Activated CD4-positive, alpha-beta T cell treated with anti-CD3 and anti-CD28 coated beads, Interleukin-2, amount 10 ng/mL, durations not matched to agents 7 days and 5 days (primary cell): Measurements from ENCODE around the gene CXorf66. TPM values are rescaled to one million over a fixed set of nuclear protein-coding genes. Genes with fewer than 3 reads are reported as not detected.
"Not testable (repeated sequence)": the region's sequence is repeated elsewhere in the genome, so short reads cannot be mapped to it uniquely, and the experiment has no call there.

Source experiments
- CTCF ChIA-PET: fragments of 350-600 bp; sonication (Branson Sonifier 250); formaldehyde crosslinking; loops from one replicate; lab custom pipeline; 2021; ENCODE audit warnings: antibody characterized with exemption; lab: Charles Lee
- POLR2A ChIA-PET: fragments of 350-600 bp; sonication (Branson Sonifier 250); formaldehyde crosslinking; loops from one replicate; lab custom pipeline; 2021; ENCODE audit warnings: antibody characterized with exemption; lab: Charles Lee
- DNase-seq: peaks from one replicate; pipeline ENCODE4 v3.0.0-alpha.2; 2020
- H3K27ac Mint-ChIP-seq: one replicate; pipeline ENCODE4 v1.8.0; 2021; ENCODE audit warnings: mild to moderate bottlenecking, moderate library complexity, mixed read lengths
- H3K27me3 Mint-ChIP-seq: one replicate; pipeline ENCODE4 v1.8.0; 2021; ENCODE audit warnings: mixed read lengths
- H3K36me3 Mint-ChIP-seq: one replicate; pipeline ENCODE4 v1.8.0; 2021; ENCODE audit warnings: low read depth, mixed read lengths
- H3K4me1 Mint-ChIP-seq: one replicate; pipeline ENCODE4 v1.8.0; 2021; ENCODE audit warnings: mixed read lengths
- H3K4me3 Mint-ChIP-seq: one replicate; pipeline ENCODE4 v1.8.0; 2021; ENCODE audit warnings: mild to moderate bottlenecking, moderate library complexity, mixed read lengths
- H3K9me3 Mint-ChIP-seq: one replicate; pipeline ENCODE4 v1.8.0; 2021; ENCODE audit warnings: mixed read lengths
- total RNA-seq, 2 experiments: library from RNA; stranded (reverse); gene quantifications; one replicate each; pipeline ENCODE4 v1.2.3, GENCODE V29; 2021

CXorf66 gene
- total RNA-seq, 2 experiments from 2014 or later, result not detected

GRCh38 chrX:139936259-139936658, 29.1 kb downstream of the CXorf66 start:
- CTCF ChIA-PET, result interaction anchor here (0.6 kb wide), 2 partner anchors 50 to 206 kb away, joined by 4 to 5 read pairs; no protein-coding TSS in a partner anchor
- no peaks in the 10 kb centered on the region for H3K27me3 Mint-ChIP-seq
- H3K27ac Mint-ChIP-seq, result no peak overlapping the region
- POLR2A ChIA-PET, result no interaction called here
- peaks cover 8% of the 10 kb centered on the region for H3K4me1 Mint-ChIP-seq
- DNase-seq, result no peak
- no peaks in the 10 kb centered on the region for H3K9me3 Mint-ChIP-seq
- H3K4me3 Mint-ChIP-seq, result no peak overlapping the region
- no peaks in the 10 kb centered on the region for H3K36me3 Mint-ChIP-seq

DNA sequence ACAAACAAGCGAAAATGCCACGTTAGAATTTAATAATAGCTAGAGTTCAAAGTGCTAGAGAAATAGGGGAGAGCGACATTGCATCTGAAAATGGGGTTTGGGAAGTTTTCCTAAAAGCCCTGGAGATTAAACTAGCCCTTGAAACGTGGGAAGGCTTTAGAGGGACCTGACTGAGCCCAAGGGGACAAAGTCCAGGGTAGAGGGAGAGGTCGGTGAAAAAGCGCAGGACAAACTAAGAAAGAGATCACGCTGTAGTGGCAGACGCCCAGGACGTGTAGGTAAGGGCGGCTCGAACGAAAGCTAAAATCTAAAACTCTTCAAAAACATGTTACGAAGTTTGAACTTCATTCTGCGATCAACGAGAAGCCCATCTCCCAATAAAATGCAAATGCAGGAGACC, 31.4 kb downstream of the CXorf66 start:
- peaks cover 24% of the 10 kb centered on the region for H3K4me1 Mint-ChIP-seq
- peaks cover 2% of the 10 kb centered on the region for H3K36me3 Mint-ChIP-seq
- H3K27ac Mint-ChIP-seq, result peak overlapping the region; percentile 98
- peak overlapping the region; percentile 87 for H3K4me3 Mint-ChIP-seq
- no peaks in the 10 kb centered on the region for H3K27me3 Mint-ChIP-seq
- CTCF ChIA-PET, result interaction anchor here (0.6 to 1.2 kb wide), 5 partner anchors 13 to 1237 kb away, joined by 3 to 4 read pairs (median 3); no protein-coding TSS in a partner anchor
- H3K9me3 Mint-ChIP-seq, result no peaks in the 10 kb centered on the region
- POLR2A ChIA-PET, result no interaction called here
- no peak for DNase-seq

- H3K4me3 Mint-ChIP-seq, result peak within 1 kb of the TSS; percentile 87
- peak within 1 kb of the TSS; percentile 98 for H3K27ac Mint-ChIP-seq
- H3K9me3 Mint-ChIP-seq, result no peaks in the 10 kb centered on the region
- ChIA-PET CTCF (interaction anchor here (0.6 to 1.2 kb wide), 5 partner anchors 13 to 1237 kb away, joined by 3 to 4 read pairs (median 3); no protein-coding TSS in a partner anchor), POLR2A (no interaction called here)
- H3K36me3 Mint-ChIP-seq, result peaks cover 2% of the 10 kb centered on the region
- H3K4me1 Mint-ChIP-seq, result peaks cover 24% of the 10 kb centered on the region
- DNase-seq, result peak; percentile 83
- no peaks in the 10 kb centered on the region for H3K27me3 Mint-ChIP-seq
Observed at GRCh38 chrX:139932901-139933796, 32.2 kb downstream of the CXorf66 start, which contains the start of gene ATP11C. Gene ATP11C, minus strand, starts transcription at chrX:139933053. Its CDS starts 1,011 bp downstream, at chrX:139932042.

GRCh38 chrX:139932073-139932900, 33.0 kb downstream of the CXorf66 start:
- CTCF ChIA-PET, result no interaction called here
- H3K4me1 Mint-ChIP-seq, result peaks cover 24% of the 10 kb centered on the region
- H3K27me3 Mint-ChIP-seq, result no peaks in the 10 kb centered on the region
- peak overlapping the region; percentile 98 for H3K27ac Mint-ChIP-seq
- POLR2A ChIA-PET, result no interaction called here
- peaks cover 2% of the 10 kb centered on the region for H3K36me3 Mint-ChIP-seq
- DNase-seq, result peak; percentile 21
- peak overlapping the region; percentile 87 for H3K4me3 Mint-ChIP-seq
- H3K9me3 Mint-ChIP-seq, result no peaks in the 10 kb centered on the region

DNA sequence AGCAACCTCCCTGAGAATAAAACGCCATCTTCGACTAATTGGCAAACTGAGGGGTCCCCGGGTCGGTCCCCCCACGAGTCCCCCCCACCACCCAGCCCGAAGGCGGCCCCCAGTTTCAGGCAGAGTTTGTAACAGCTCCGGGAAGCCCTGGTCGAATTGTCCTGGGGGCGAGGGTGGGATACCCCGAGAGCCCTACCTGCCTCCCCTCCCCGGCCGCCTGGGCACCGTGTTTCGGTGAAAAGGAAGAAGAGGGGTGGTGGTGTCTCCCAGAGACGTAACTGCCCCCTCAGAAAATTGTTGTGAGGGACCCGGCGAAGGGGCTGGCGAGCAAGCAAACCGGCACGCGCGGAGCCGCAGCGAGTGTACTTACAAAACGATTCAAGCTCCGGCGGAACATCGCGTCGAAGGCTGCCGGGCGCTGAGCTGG, 33.7 kb downstream of the CXorf66 start:
- Mint-ChIP-seq H3K27ac (peak overlapping the region; percentile 74), H3K4me1 (peaks cover 24% of the 10 kb centered on the region), H3K36me3 (peaks cover 2% of the 10 kb centered on the region), H3K27me3 (no peaks in the 10 kb centered on the region), H3K4me3 (peak overlapping the region; percentile 76), H3K9me3 (no peaks in the 10 kb centered on the region)
- no peak for DNase-seq
- CTCF ChIA-PET, result no interaction called here
- POLR2A ChIA-PET, result no interaction called here

- H3K27ac Mint-ChIP-seq, result peak overlapping the region; percentile 74
- H3K9me3 Mint-ChIP-seq, result no peaks in the 10 kb centered on the region
- ChIA-PET CTCF (interaction anchor here (1.7 kb wide), 1 partner anchor 19 kb away, joined by 3 read pairs; no protein-coding TSS in a partner anchor), POLR2A (no interaction called here)
- no peaks in the 10 kb centered on the region for H3K27me3 Mint-ChIP-seq
- DNase-seq, result peak; percentile 11
- H3K4me1 Mint-ChIP-seq, result peaks cover 22% of the 10 kb centered on the region
- peak overlapping the region; percentile 76 for H3K4me3 Mint-ChIP-seq
- peaks cover 2% of the 10 kb centered on the region for H3K36me3 Mint-ChIP-seq
Observed at GRCh38 chrX:139930916-139931645, 34.2 kb downstream of the CXorf66 start.

DNA sequence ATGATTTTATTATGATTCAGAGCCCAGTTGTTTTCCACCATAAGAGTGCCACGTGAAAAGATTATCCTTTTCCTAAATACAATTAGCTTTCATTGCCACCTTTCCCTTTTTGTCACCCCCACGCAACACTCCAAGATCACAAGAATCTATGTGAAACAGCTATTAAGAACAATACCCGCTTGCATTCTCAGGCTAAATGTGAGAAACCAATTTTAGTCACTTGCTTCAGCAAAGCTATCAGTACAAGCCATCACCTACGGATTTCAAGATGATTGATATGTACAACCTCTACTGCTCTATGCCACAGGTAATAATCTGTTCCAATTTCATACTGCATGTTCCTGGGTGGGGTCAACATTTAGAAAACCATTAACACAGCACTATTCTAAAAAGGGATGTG, 34.9 kb downstream of the CXorf66 start:
- H3K9me3 Mint-ChIP-seq, result no peaks in the 10 kb centered on the region
- no peak for DNase-seq
- no peaks in the 10 kb centered on the region for H3K27me3 Mint-ChIP-seq
- no peak overlapping the region for H3K27ac Mint-ChIP-seq
- H3K36me3 Mint-ChIP-seq, result peaks cover 2% of the 10 kb centered on the region
- CTCF ChIA-PET, result interaction anchor here (1.7 kb wide), 1 partner anchor 19 kb away, joined by 3 read pairs; no protein-coding TSS in a partner anchor
- peak overlapping the region; percentile 76 for H3K4me3 Mint-ChIP-seq
- peaks cover 28% of the 10 kb centered on the region for H3K4me1 Mint-ChIP-seq
- POLR2A ChIA-PET, result no interaction called here

GRCh38 chrX:139929876-139930275, 35.4 kb downstream of the CXorf66 start:
- Mint-ChIP-seq H3K36me3 (peaks cover 2% of the 10 kb centered on the region), H3K4me1 (peaks cover 30% of the 10 kb centered on the region), H3K9me3 (no peaks in the 10 kb centered on the region), H3K27ac (no peak overlapping the region), H3K27me3 (no peaks in the 10 kb centered on the region), H3K4me3 (no peak overlapping the region)
- ChIA-PET CTCF (interaction anchor here (1.7 kb wide), 1 partner anchor 20 kb away, joined by 3 read pairs; no protein-coding TSS in a partner anchor), POLR2A (interaction anchor here (0.6 kb wide), 1 partner anchor 24 kb away, joined by 7 read pairs; no protein-coding TSS in a partner anchor)
- no peak for DNase-seq

GRCh38 chrX:139924696-139925095, 40.6 kb downstream of the CXorf66 start:
- H3K4me3 Mint-ChIP-seq, result no peak overlapping the region
- H3K27me3 Mint-ChIP-seq, result no peaks in the 10 kb centered on the region
- H3K4me1 Mint-ChIP-seq, result peaks cover 17% of the 10 kb centered on the region
- CTCF ChIA-PET, result no interaction called here
- peaks cover 3% of the 10 kb centered on the region for H3K36me3 Mint-ChIP-seq
- no peaks in the 10 kb centered on the region for H3K9me3 Mint-ChIP-seq
- POLR2A ChIA-PET, result no interaction called here
- no peak overlapping the region for H3K27ac Mint-ChIP-seq
- no peak for DNase-seq

DNA sequence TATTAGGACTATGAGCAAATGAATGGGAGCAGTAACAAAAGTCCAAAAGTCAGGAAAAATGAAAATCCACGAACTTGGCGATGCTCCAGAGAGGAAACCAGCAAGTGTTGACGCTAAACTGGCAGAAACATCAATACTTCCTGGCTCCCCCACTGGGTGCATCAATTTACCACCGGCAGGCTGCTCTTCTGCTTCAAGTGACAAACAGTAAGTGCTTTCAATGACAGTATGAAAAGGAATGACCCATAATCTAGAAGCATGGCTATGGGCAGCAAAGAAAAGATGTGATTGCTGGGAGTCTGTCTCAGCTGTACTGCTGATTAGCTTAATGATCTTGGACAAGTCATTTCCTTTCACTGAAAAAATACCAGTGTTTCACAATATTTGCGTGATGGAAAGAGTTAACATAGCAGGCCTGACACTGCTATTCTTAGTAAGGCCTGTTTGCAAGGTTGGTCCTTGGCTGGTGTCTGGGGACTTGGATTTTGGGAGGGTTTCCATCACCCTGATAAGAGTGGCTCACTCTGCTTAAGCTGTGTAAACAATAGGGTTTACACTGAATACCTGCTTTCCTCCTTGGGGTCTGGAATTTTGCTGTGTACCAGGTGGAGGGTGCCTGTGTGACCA, 41.1 kb downstream of the CXorf66 start:
- peaks cover 3% of the 10 kb centered on the region for H3K36me3 Mint-ChIP-seq
- POLR2A ChIA-PET, result no interaction called here
- no peak overlapping the region for H3K4me3 Mint-ChIP-seq
- H3K27me3 Mint-ChIP-seq, result no peaks in the 10 kb centered on the region
- DNase-seq, result no peak
- CTCF ChIA-PET, result no interaction called here
- no peaks in the 10 kb centered on the region for H3K9me3 Mint-ChIP-seq
- H3K4me1 Mint-ChIP-seq, result peaks cover 13% of the 10 kb centered on the region
- H3K27ac Mint-ChIP-seq, result no peak overlapping the region

DNA sequence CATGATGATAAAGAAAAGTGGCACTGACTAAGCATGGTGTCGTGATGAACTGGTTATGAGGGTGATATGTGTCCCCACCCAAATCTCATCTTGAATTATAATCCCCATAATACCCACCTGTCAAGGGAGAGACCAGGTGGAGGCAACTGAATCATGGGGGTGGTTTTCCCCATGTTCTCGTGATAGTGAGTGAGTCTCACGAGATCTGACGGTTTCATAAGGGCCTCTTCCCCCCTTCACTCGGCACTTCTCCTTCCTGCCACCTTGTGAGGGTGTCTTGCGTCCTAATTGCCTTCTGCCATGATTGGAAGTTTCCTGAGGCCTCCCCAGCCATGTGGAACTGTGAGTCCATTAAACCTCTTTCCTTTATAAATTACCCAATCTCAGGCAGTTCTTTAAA, 44.2 kb downstream of the CXorf66 start:
- H3K27ac Mint-ChIP-seq, DNase-seq, H3K36me3 Mint-ChIP-seq, H3K4me3 Mint-ChIP-seq, H3K9me3 Mint-ChIP-seq, POLR2A ChIA-PET, H3K27me3 Mint-ChIP-seq: not testable (repeated sequence)
- CTCF ChIA-PET, result interaction anchor here (1.1 kb wide), 1 partner anchor 12 kb away, joined by 3 read pairs; no protein-coding TSS in a partner anchor
- peaks cover 12% of the 10 kb centered on the region for H3K4me1 Mint-ChIP-seq
